Natural killer cell (primary cell): ENCODE data around the gene PTPRM. TPM values are rescaled to one million over a fixed set of nuclear protein-coding genes. Genes with fewer than 3 reads are reported as not detected.

Source experiments
- ATAC-seq, 3 donors: fragments of 150-1000 bp in 2 of 3; fragments of 200-7000 bp in 1 of 3; cut with Tn5 transposase; 1 replicate in 1 of 3; 2 replicates in 2 of 3; pipeline ENCODE4 v1.10.0; 2021; ENCODE audit warnings: mild to moderate bottlenecking in 2 of 3, moderate library complexity in 2 of 3
- DNase-seq, 2 donors: peaks; one replicate each; pipeline versions ENCODE4 v3.0.0 to v3.0.0-alpha.2; 2013 to 2021; ENCODE audit warnings: mixed read lengths in 1 of 2
- H3K27ac ChIP-seq: one replicate; pipeline ENCODE4 v1.5.1; 2013; ENCODE audit warnings: mild to moderate bottlenecking, low read length
- H3K27me3 ChIP-seq: one replicate; pipeline ENCODE4 v1.6.1; 2013; ENCODE audit warnings: low read length; ENCODE audit not compliant: control insufficient read depth, insufficient read depth
- H3K36me3 ChIP-seq: one replicate; pipeline ENCODE4 v1.6.1; 2013; ENCODE audit warnings: low read length; ENCODE audit not compliant: control insufficient read depth, insufficient read depth
- H3K4me1 ChIP-seq: one replicate; pipeline ENCODE4 v1.6.1; 2013; ENCODE audit warnings: low read length; ENCODE audit not compliant: control insufficient read depth, insufficient read depth
- H3K4me3 ChIP-seq: one replicate; pipeline ENCODE4 v1.5.1; 2013; ENCODE audit warnings: low read length
- H3K9me3 ChIP-seq: one replicate; pipeline ENCODE4 v1.6.1; 2013; ENCODE audit warnings: low read length; ENCODE audit not compliant: control insufficient read depth, insufficient read depth
- H3K27ac Mint-ChIP-seq, 2 donors: one replicate each; pipeline ENCODE4 v1.8.0; 2022; ENCODE audit warnings: mild to moderate bottlenecking in 2 of 2, mixed read lengths in 2 of 2, moderate library complexity in 1 of 2
- H3K27me3 Mint-ChIP-seq, 2 donors: one replicate each; pipeline ENCODE4 v1.8.0; 2022; ENCODE audit warnings: low read depth in 2 of 2, mixed read lengths in 2 of 2
- H3K36me3 Mint-ChIP-seq: one replicate; pipeline ENCODE4 v1.8.0; 2022; ENCODE audit warnings: mixed read lengths
- H3K4me1 Mint-ChIP-seq, 2 donors: one replicate each; pipeline ENCODE4 v1.8.0; 2022; ENCODE audit warnings: mixed read lengths in 2 of 2
- H3K4me3 Mint-ChIP-seq: one replicate; pipeline ENCODE4 v1.8.0; 2022; ENCODE audit warnings: mild to moderate bottlenecking, moderate library complexity, mixed read lengths
- H3K9me3 Mint-ChIP-seq, 2 donors: one replicate each; pipeline ENCODE4 v1.8.0; 2022; ENCODE audit warnings: mixed read lengths in 2 of 2
- WGBS: methylation state at CpG from one replicate; pipeline ENCODE4 v1.1.7; 2013; ENCODE audit warnings: missing lambda C conversion rate; ENCODE audit not compliant: insufficient coverage; 5-methylcytosine and 5-hydroxymethylcytosine counted together
- intact Hi-C: fragments of 100-400 bp; cut with micrococcal nuclease; formaldehyde crosslinking; loops from one replicate; pipeline ENCODE4 v1.14.2; 2022
- total RNA-seq, 4 donors: library from RNA; stranded (reverse); fragments of 120-200 nt in 1 of 4; gene quantifications; one replicate each; pipeline versions ENCODE4 v1.2.3 to v1.2.4, GENCODE V29; 2013 to 2022
- TF ChIP-seq, protein P1 (sequence below): fragments of 200-600 bp; IDR thresholded peaks from one replicate; pipeline ENCODE4 v1.8.0; 2022; ENCODE audit warnings: antibody characterized with exemption

Gene PTPRM
- total RNA-seq, 3 donors from 2014 or later (not counting 1 experiment from before 2014, with no cell fraction given) = 5.0 to 13.2 (median 12.1) TPM

DNA sequence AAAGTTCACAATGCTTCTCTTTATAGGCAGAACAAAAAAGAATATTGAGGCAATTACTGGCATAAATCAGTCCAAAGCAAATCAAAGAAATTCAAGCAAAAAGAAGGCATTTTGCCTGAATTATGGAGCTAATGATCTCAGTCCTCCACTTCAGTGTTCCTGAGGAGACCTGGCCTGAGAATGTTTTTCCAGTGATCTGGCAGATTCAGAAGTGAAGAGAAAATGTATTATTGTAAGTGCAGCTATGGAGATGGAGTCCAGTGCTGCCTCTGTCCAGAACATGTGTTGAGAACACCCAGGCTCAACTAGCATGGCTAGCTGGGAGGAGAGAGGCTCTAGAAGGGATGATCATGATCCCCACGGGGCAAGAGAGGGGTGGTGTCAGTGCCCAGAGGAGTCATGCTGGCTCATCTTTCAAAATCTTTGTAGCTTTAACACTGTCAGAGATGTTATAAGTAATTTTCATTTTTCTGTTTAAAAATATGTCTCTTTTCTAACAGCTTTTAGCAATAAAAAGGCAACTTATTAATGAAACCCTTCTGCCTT lies 675.1 kb downstream of the PTPRM start:
- TF ChIP-seq, protein P1, sequence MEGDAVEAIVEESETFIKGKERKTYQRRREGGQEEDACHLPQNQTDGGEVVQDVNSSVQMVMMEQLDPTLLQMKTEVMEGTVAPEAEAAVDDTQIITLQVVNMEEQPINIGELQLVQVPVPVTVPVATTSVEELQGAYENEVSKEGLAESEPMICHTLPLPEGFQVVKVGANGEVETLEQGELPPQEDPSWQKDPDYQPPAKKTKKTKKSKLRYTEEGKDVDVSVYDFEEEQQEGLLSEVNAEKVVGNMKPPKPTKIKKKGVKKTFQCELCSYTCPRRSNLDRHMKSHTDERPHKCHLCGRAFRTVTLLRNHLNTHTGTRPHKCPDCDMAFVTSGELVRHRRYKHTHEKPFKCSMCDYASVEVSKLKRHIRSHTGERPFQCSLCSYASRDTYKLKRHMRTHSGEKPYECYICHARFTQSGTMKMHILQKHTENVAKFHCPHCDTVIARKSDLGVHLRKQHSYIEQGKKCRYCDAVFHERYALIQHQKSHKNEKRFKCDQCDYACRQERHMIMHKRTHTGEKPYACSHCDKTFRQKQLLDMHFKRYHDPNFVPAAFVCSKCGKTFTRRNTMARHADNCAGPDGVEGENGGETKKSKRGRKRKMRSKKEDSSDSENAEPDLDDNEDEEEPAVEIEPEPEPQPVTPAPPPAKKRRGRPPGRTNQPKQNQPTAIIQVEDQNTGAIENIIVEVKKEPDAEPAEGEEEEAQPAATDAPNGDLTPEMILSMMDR = no peak
- Histone ChIP-seq H3K27me3 (no peaks in the 10 kb centered on the region), H3K4me1 (no peaks in the 10 kb centered on the region), H3K27ac (no peak overlapping the region), H3K36me3 (no peaks in the 10 kb centered on the region), H3K4me3 (no peak overlapping the region), H3K9me3 (no peaks in the 10 kb centered on the region)
- no peak overlapping the region for H3K27ac Mint-ChIP-seq
- 69% methylated on average over 1 of the region's 1 CpG for WGBS
- H3K4me1 Mint-ChIP-seq = no peaks in the 10 kb centered on the region
- DNase-seq = no peak
- no peak for ATAC-seq
- H3K9me3 Mint-ChIP-seq = peaks cover 0 to 8% of the 10 kb centered on the region in 2 donors
- no peaks in the 10 kb centered on the region for H3K27me3 Mint-ChIP-seq
- no peak overlapping the region for H3K4me3 Mint-ChIP-seq
- intact Hi-C loops = no loop called here
- no peaks in the 10 kb centered on the region for H3K36me3 Mint-ChIP-seq

DNA sequence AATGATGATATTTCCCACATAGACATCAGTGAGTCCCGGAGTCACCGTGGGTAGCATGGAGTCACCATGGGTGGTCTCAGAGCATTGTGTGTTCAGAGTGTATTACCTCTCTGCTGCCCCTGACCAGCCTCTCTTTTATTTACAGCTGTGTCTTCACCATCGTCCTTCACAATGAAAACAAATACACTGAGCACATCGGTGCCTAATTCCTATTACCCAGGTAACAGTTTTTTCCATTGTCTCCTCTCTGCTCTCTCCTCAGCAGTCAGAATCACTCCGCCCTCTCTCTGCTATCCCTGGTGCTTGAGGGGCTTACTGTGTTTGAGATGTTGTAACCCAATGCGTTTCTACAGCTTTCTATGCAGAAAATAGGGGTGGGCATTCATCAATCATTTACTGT lies 680.6 kb downstream of the PTPRM start:
- Mint-ChIP-seq H3K36me3 (no peaks in the 10 kb centered on the region), H3K4me3 (no peak overlapping the region), H3K4me1 (no peaks in the 10 kb centered on the region), H3K9me3 (peaks cover 0 to 4% of the 10 kb centered on the region in 2 donors), H3K27ac (no peak overlapping the region), H3K27me3 (no peaks in the 10 kb centered on the region)
- Histone ChIP-seq H3K36me3 (no peaks in the 10 kb centered on the region), H3K4me3 (no peak overlapping the region), H3K4me1 (no peaks in the 10 kb centered on the region), H3K27ac (no peak overlapping the region), H3K27me3 (no peaks in the 10 kb centered on the region), H3K9me3 (no peaks in the 10 kb centered on the region)
- intact Hi-C loops = no loop called here
- TF ChIP-seq, protein P1 = no peak
- no peak for DNase-seq
- 90% methylated on average over 4 of the region's 6 CpGs for WGBS
- ATAC-seq = no peak

DNA sequence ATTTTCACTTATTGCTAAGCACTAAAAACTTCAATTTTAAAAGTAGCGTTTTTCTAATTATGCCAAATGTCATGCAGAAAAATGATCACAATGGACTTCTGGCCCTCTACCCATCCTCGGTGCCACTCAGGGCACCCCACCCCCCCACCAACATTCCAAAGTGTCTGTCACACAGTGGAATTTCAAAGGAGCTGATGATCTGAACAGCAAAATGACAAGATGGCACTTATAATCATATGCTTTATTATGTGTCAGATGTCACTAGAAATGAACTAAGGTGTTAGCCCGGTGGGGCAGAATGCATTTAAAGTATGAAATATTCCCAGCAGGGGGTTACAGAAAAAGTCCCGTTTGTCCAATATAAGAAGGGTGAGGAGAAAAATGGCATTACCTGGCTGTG lies 681.5 kb downstream of the PTPRM start:
- Mint-ChIP-seq H3K27ac (no peak overlapping the region), H3K9me3 (peaks cover 0 to 4% of the 10 kb centered on the region in 2 donors), H3K4me3 (no peak overlapping the region), H3K27me3 (no peaks in the 10 kb centered on the region), H3K36me3 (no peaks in the 10 kb centered on the region), H3K4me1 (no peaks in the 10 kb centered on the region)
- no peak for ATAC-seq
- intact Hi-C loops = no loop called here
- WGBS = 87% methylated on average over 4 of the region's 4 CpGs
- no peaks in the 10 kb centered on the region for H3K27me3 ChIP-seq
- H3K9me3 ChIP-seq = no peaks in the 10 kb centered on the region
- no peak overlapping the region for H3K27ac ChIP-seq
- H3K4me1 ChIP-seq = no peaks in the 10 kb centered on the region
- H3K36me3 ChIP-seq = no peaks in the 10 kb centered on the region
- no peak overlapping the region for H3K4me3 ChIP-seq
- TF ChIP-seq, protein P1 = no peak
- no peak for DNase-seq

DNA sequence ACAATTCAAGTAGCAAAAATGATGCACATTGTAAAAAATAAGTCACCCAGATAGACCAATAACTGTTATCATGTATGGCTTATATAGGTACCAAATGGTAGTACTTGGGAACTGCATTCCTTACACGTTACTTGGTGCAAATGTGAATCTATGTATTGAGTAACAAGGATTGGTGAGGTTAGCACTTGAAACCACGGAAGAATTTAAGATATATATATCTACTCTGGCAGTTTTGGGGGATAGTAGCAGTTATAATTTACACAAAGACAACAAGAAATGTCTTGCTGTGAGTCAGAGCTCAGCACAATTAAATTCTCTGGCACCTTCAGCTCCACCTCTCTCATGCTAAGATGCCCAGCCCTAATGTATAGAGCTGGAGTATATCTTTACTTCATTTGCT lies 682.7 kb downstream of the PTPRM start:
- H3K4me3 Mint-ChIP-seq = no peak overlapping the region
- Histone ChIP-seq H3K4me1 (no peaks in the 10 kb centered on the region), H3K27me3 (no peaks in the 10 kb centered on the region), H3K36me3 (no peaks in the 10 kb centered on the region), H3K27ac (no peak overlapping the region), H3K9me3 (no peaks in the 10 kb centered on the region), H3K4me3 (no peak overlapping the region)
- 89% methylated on average over 1 of the region's 2 CpGs for WGBS
- peaks cover 0 to 4% of the 10 kb centered on the region in 2 donors for H3K9me3 Mint-ChIP-seq
- H3K27me3 Mint-ChIP-seq = no peaks in the 10 kb centered on the region
- DNase-seq (no peak), ATAC-seq (no peak)
- H3K4me1 Mint-ChIP-seq = no peaks in the 10 kb centered on the region
- TF ChIP-seq, protein P1 = no peak
- H3K36me3 Mint-ChIP-seq = no peaks in the 10 kb centered on the region
- no peak overlapping the region for H3K27ac Mint-ChIP-seq
- intact Hi-C loops = no loop called here
